PC-9 (cell line): ENCODE measurements around the gene DBX1. TPM values are rescaled to one million over a fixed set of nuclear protein-coding genes. Genes with fewer than 3 reads are reported as not detected.

Experiments
- BruUV-seq: library from RNA; stranded (reverse); fragments of 400-500 nt; replicated peaks from 2 replicates; lab custom pipeline; 2021; lab: Mats Ljungman, UMichigan
- CTCF ChIA-PET: fragments of 300-600 bp; sonication (Branson Sonifier 250); formaldehyde crosslinking; loops from one replicate; lab custom pipeline; 2022; ENCODE audit warnings: antibody characterized with exemption; lab: Charles Lee
- POLR2A ChIA-PET: fragments of 300-600 bp; sonication (Branson Sonifier 250); formaldehyde crosslinking; loops from one replicate; lab custom pipeline; 2022; ENCODE audit warnings: antibody characterized with exemption; ENCODE audit not compliant: unreplicated experiment; lab: Charles Lee
- DNase-seq, 2 experiments: peaks; one replicate each; pipeline versions ENCODE4 v3.0.0 to v3.0.0-alpha.2; 2015 to 2022; ENCODE audit warnings: mixed read lengths in 1 of 2
- H2AFZ ChIP-seq: fragments of 200-600 bp; sonication (generic); 2 replicates; pipeline ENCODE4 v1.8.1; 2017; ENCODE audit warnings: antibody characterized with exemption
- H3F3A ChIP-seq: fragments of 200-600 bp; sonication (generic); 2 replicates; pipeline ENCODE4 v1.8.1; 2017; ENCODE audit warnings: antibody characterized with exemption, mild to moderate bottlenecking, low read depth; ENCODE audit not compliant: insufficient read depth
- H3K27ac ChIP-seq: fragments of 200-600 bp; sonication (generic); 2 replicates; pipeline ENCODE4 v1.6.1; 2016; ENCODE audit warnings: mixed run types
- H3K27me3 ChIP-seq: fragments of 200-600 bp; sonication (generic); 2 replicates; pipeline ENCODE4 v1.6.1; 2016; ENCODE audit warnings: low read depth, mixed run types; ENCODE audit not compliant: insufficient read depth
- H3K36me3 ChIP-seq: fragments of 200-600 bp; sonication (generic); 2 replicates; pipeline ENCODE4 v1.6.1; 2016; ENCODE audit warnings: low read depth, mixed run types
- H3K4me1 ChIP-seq: fragments of 200-600 bp; sonication (generic); replicated peaks from 2 replicates; pipeline ENCODE4 v1.6.1; 2016; ENCODE audit warnings: mixed run types; ENCODE audit not compliant: insufficient read depth
- H3K4me2 ChIP-seq: fragments of 200-600 bp; sonication (generic); 2 replicates; pipeline ENCODE4 v1.6.1; 2017; ENCODE audit warnings: mixed run types
- H3K4me3 ChIP-seq: fragments of 200-600 bp; sonication (generic); 2 replicates; pipeline ENCODE4 v1.6.1; 2016; ENCODE audit warnings: mixed run types
- H3K79me2 ChIP-seq: fragments of 200-600 bp; sonication (generic); 2 replicates; pipeline ENCODE4 v1.6.1; 2017; ENCODE audit warnings: low read depth, mixed run types
- H3K9me2 ChIP-seq: fragments of 200-600 bp; sonication (generic); 2 replicates; pipeline ENCODE4 v1.8.1; 2017; ENCODE audit warnings: mild to moderate bottlenecking; ENCODE audit not compliant: insufficient read depth
- H3K9me3 ChIP-seq: fragments of 200-600 bp; sonication (generic); 2 replicates; pipeline ENCODE4 v1.8.1; 2016; ENCODE audit warnings: low read depth; ENCODE audit not compliant: insufficient read depth
- H4K20me1 ChIP-seq: fragments of 200-600 bp; sonication (generic); 2 replicates; pipeline ENCODE4 v1.8.1; 2017; ENCODE audit not compliant: insufficient read depth
- EZH2 ChIP-seq: fragments of 200-600 bp; sonication (generic); IDR thresholded peaks from 2 replicates; pipeline ENCODE4 v1.8.0; 2017; ENCODE audit warnings: antibody characterized with exemption, low read depth
- intact Hi-C: fragments of 100-400 bp; cut with micrococcal nuclease; formaldehyde crosslinking; loops from one replicate; pipeline ENCODE4 v1.10.0; 2022; ENCODE audit not compliant: unreplicated experiment
- total RNA-seq: library from RNA; stranded (reverse); gene quantifications from 2 replicates; pipeline ENCODE4 v1.2.3, GENCODE V29; 2021
- TF ChIP-seq, protein P1 (sequence below): fragments of 200-600 bp; sonication (generic); conservative IDR thresholded peaks from 2 replicates; pipeline ENCODE4 v1.6.1; 2017; ENCODE audit warnings: mixed run types, antibody characterized with exemption, mild to moderate bottlenecking, moderate library complexity

Gene DBX1
- total RNA-seq, 1 experiment from 2014 or later = not detected

DNA sequence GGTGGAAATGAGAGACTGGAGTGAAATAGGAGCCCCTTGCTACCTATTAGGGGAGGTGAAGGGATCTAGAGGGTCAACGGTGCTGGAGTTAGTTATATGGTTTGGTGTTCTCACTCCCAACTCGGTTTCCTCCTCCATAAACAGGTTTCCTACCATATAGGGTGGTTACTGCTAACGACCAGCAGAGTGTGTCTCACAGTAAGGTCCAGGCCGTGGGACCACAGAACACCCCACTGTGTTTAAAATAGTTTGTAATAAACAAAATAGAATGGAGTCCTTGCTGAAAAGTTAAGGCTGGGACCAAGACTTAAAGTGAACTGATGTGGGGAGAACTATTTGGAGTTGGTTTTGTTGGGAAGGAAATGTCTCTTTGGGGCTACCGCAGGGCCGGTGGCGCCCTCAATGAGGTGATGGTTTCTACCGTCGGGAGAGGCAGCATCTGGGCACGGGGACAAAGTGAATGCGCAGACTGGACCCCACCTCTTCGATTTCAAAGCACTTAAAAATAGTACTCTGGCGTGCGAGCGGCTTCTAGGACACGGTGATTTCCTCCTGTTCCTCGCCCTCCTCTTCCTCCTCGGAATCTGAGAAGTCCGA, 4.5 kb downstream of the DBX1 start:
- no peak overlapping the region for H3K4me2 ChIP-seq
- CTCF ChIA-PET = no interaction called here

DNA sequence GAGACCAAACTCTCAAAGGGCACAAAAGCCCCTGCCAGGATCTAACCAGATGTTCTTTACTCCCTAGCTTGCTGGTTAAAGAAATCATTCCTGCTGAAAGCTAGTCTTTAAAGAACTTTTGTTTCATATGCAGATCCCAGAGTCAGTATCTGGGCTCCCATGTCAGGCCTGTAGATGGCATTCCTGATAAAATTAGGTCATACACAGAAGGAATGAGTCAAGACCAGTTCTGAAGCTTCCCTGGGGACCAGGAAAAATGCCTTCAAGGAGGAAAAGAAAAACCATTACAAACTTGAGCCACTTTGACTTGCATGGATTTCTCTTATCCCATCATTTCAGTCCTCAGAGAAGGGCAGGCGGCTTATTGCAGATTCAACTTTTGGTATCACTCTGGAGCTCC, 5.9 kb downstream of the DBX1 start:
- Histone ChIP-seq H3K4me1 (no peaks in the 10 kb centered on the region), H3K79me2 (no peaks in the 10 kb centered on the region), H3K27me3 (peaks cover 27% of the 10 kb centered on the region), H3K4me2 (no peak overlapping the region), H3K4me3 (no peak overlapping the region), H2AFZ (no peak overlapping the region), H3K9me2 (no peaks in the 10 kb centered on the region), H3K9me3 (no peaks in the 10 kb centered on the region), H4K20me1 (no peaks in the 10 kb centered on the region), H3K27ac (no peak overlapping the region), H3F3A (no peaks in the 10 kb centered on the region), H3K36me3 (no peaks in the 10 kb centered on the region)
- intact Hi-C loops = no loop called here
- TF ChIP-seq EZH2 = no peak
- TF ChIP-seq, protein P1, sequence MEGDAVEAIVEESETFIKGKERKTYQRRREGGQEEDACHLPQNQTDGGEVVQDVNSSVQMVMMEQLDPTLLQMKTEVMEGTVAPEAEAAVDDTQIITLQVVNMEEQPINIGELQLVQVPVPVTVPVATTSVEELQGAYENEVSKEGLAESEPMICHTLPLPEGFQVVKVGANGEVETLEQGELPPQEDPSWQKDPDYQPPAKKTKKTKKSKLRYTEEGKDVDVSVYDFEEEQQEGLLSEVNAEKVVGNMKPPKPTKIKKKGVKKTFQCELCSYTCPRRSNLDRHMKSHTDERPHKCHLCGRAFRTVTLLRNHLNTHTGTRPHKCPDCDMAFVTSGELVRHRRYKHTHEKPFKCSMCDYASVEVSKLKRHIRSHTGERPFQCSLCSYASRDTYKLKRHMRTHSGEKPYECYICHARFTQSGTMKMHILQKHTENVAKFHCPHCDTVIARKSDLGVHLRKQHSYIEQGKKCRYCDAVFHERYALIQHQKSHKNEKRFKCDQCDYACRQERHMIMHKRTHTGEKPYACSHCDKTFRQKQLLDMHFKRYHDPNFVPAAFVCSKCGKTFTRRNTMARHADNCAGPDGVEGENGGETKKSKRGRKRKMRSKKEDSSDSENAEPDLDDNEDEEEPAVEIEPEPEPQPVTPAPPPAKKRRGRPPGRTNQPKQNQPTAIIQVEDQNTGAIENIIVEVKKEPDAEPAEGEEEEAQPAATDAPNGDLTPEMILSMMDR = no peak
- CTCF ChIA-PET = interaction anchor here (0.7 kb wide), 1 partner anchor 200 kb away, joined by 12 read pairs; no protein-coding TSS in a partner anchor
- no peak for DNase-seq
- POLR2A ChIA-PET = no interaction called here
- BruUV-seq = no TSS peak

More for the DNA sequence above, 4.5 kb downstream of the DBX1 start:
- DNase-seq = no peak
- Histone ChIP-seq H3K79me2 (no peaks in the 10 kb centered on the region), H3K9me3 (no peaks in the 10 kb centered on the region), H2AFZ (no peak overlapping the region), H3K9me2 (no peaks in the 10 kb centered on the region), H4K20me1 (no peaks in the 10 kb centered on the region), H3K4me3 (no peak overlapping the region), H3F3A (no peaks in the 10 kb centered on the region), H3K36me3 (no peaks in the 10 kb centered on the region), H3K27ac (no peak overlapping the region), H3K4me1 (no peaks in the 10 kb centered on the region), H3K27me3 (peaks cover 33% of the 10 kb centered on the region)
- intact Hi-C loops = no loop called here
- POLR2A ChIA-PET = no interaction called here
- no peak for TF ChIP-seq EZH2
- TF ChIP-seq, protein P1 = no peak
- no TSS peak for BruUV-seq

DNA sequence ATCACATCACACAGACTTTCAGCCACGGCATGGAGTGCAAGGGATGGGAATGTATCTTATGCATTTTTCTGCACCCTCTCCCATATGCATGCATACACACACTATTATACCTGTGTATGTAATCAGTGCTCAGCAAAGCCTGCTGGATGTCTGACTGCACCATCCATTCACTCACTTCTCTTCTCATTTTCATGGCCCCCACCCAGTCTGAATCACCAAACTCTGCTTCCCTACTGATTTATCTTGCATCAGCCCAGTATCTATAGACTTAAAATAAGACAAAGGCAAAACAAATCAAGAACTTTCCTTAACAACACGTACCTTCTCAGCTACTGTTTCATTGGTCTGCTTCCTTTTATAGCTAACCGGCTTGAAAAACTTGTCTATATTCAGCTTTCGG, 21.6 kb downstream of the DBX1 start:
- no peak for DNase-seq
- intact Hi-C loops = loop anchor here (10.0 kb wide), 1 partner anchor 466 kb away; no protein-coding TSS in a partner anchor
- no peak overlapping the region for H3K4me2 ChIP-seq
- H3K79me2 ChIP-seq = no peaks in the 10 kb centered on the region
- TF ChIP-seq, protein P1 = no peak
- no peak for TF ChIP-seq EZH2
- H3K27me3 ChIP-seq = peaks cover 16% of the 10 kb centered on the region; the same call in 1 of the 2 replicates
- no peaks in the 10 kb centered on the region for H3K9me2 ChIP-seq
- BruUV-seq = no TSS peak
- H3F3A ChIP-seq = no peaks in the 10 kb centered on the region
- no peak overlapping the region for H3K27ac ChIP-seq
- POLR2A ChIA-PET = no interaction called here
- H3K9me3 ChIP-seq = no peaks in the 10 kb centered on the region
- no peaks in the 10 kb centered on the region for H3K4me1 ChIP-seq
- H3K4me3 ChIP-seq = no peak overlapping the region
- CTCF ChIA-PET = no interaction called here
- no peaks in the 10 kb centered on the region for H4K20me1 ChIP-seq
- H3K36me3 ChIP-seq = no peaks in the 10 kb centered on the region
- no peak overlapping the region for H2AFZ ChIP-seq
